Measurements from ENCODE around the gene NBEA. TPM values are rescaled to one million over a fixed set of nuclear protein-coding genes. Genes with fewer than 3 reads are reported as not detected.
"Not testable (repeated sequence)": the region's sequence is repeated elsewhere in the genome, so short reads cannot be mapped to it uniquely, and the experiment has no call there.

Gene NBEA
- total RNA-seq, 1 donor from 2014 or later = 12.0 TPM

- DNase-seq (ENCODE audit: extremely low spot score in 2 of 2) = no peak
- intact Hi-C loops (cut with DNase I) = no loop called here
- TF ChIP-seq CTCF (IDR thresholded peaks at IDR 0.05) = no peak
- TF ChIP-seq POLR2AphosphoS5 (IDR thresholded peaks at IDR 0.05; ENCODE audit: insufficient read depth in 1 of 2, low read depth in 1 of 2) = no peak
- no peak for TF ChIP-seq POLR2A (IDR thresholded peaks at IDR 0.05)
These were observed 115.8 kb downstream of the NBEA start for GRCh38 chr13:35057858-35058257.

DNA sequence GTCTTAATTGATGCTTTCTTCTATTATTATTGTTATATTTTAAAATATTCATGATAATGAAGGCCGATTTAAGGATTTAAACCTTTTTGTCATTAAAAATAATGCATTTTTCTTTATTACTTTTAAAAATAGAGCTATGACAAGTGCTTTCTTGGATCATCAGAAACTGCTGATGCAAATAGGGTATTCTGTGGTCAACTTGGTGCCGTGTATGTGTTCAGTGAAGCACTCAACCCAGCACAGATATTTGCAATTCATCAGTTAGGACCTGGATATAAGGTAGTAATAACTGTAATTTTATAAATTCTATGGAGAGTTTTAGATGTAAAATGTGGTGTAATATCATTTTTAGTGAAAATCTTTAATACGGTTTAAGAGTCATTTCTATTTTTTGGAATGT, 116.5 kb downstream of the NBEA start:
- intact Hi-C loops (cut with DNase I); DNase-seq (ENCODE audit: extremely low spot score in 2 of 2); H3K36me3 ChIP-seq; H3K4me1 ChIP-seq; H3K27ac ChIP-seq; H3K4me3 ChIP-seq; H3K27me3 ChIP-seq; H3K9me3 ChIP-seq: not testable (repeated sequence)

More at GRCh38 chr13:35057858-35058257, 115.8 kb downstream of the NBEA start:
- Histone ChIP-seq H3K27me3 (no peaks in the 10 kb centered on the region), H3K27ac (no peak overlapping the region), H3K4me1 (no peaks in the 10 kb centered on the region), H3K4me3 (no peak overlapping the region), H3K36me3 (no peaks in the 10 kb centered on the region), H3K9me3 (no peaks in the 10 kb centered on the region)

GRCh38 chr13:35086667-35087066, 144.6 kb downstream of the NBEA start:
- Histone ChIP-seq H3K9me3 (no peaks in the 10 kb centered on the region), H3K27ac (no peak overlapping the region), H3K36me3 (no peaks in the 10 kb centered on the region), H3K4me1 (no peaks in the 10 kb centered on the region), H3K4me3 (no peak overlapping the region), H3K27me3 (no peaks in the 10 kb centered on the region)
- intact Hi-C loops (cut with DNase I) = no loop called here
- DNase-seq (ENCODE audit: extremely low spot score in 2 of 2) = no peak
- no peak for TF ChIP-seq POLR2AphosphoS5 (IDR thresholded peaks at IDR 0.05; ENCODE audit: insufficient read depth in 1 of 2, low read depth in 1 of 2)
- TF ChIP-seq CTCF (IDR thresholded peaks at IDR 0.05) = no peak
- no peak for TF ChIP-seq POLR2A (IDR thresholded peaks at IDR 0.05)

- Histone ChIP-seq H3K27me3 (no peaks in the 10 kb centered on the region), H3K4me3 (no peak overlapping the region), H3K36me3 (no peaks in the 10 kb centered on the region), H3K4me1 (no peaks in the 10 kb centered on the region), H3K9me3 (no peaks in the 10 kb centered on the region), H3K27ac (no peak overlapping the region)
- no peak for DNase-seq (ENCODE audit: extremely low spot score in 2 of 2)
- intact Hi-C loops (cut with DNase I) = no loop called here
- TF ChIP-seq CTCF (IDR thresholded peaks at IDR 0.05) (no peak), POLR2A (IDR thresholded peaks at IDR 0.05) (no peak), POLR2AphosphoS5 (IDR thresholded peaks at IDR 0.05; ENCODE audit: insufficient read depth in 1 of 2, low read depth in 1 of 2) (no peak)
These were observed 150.2 kb downstream of the NBEA start for GRCh38 chr13:35092251-35092650.

- Histone ChIP-seq H3K4me1 (no peaks in the 10 kb centered on the region), H3K4me3 (no peak overlapping the region), H3K27ac (no peak overlapping the region), H3K27me3 (no peaks in the 10 kb centered on the region), H3K9me3 (no peaks in the 10 kb centered on the region), H3K36me3 (no peaks in the 10 kb centered on the region)
- intact Hi-C loops (cut with DNase I) = no loop called here
- TF ChIP-seq POLR2AphosphoS5 (IDR thresholded peaks at IDR 0.05; ENCODE audit: insufficient read depth in 1 of 2, low read depth in 1 of 2) = no peak
- TF ChIP-seq POLR2A (IDR thresholded peaks at IDR 0.05) = no peak
- no peak for TF ChIP-seq CTCF (IDR thresholded peaks at IDR 0.05)
- no peak for DNase-seq (ENCODE audit: extremely low spot score in 2 of 2)
These were observed 150.7 kb downstream of the NBEA start for GRCh38 chr13:35092751-35093150.

- H3K36me3 ChIP-seq = no peaks in the 10 kb centered on the region
- no peaks in the 10 kb centered on the region for H3K4me1 ChIP-seq
- H3K4me3 ChIP-seq = no peak overlapping the region
- no peaks in the 10 kb centered on the region for H3K27me3 ChIP-seq
- intact Hi-C loops (cut with DNase I) = no loop called here
- H3K9me3 ChIP-seq = no peaks in the 10 kb centered on the region
- no peak for DNase-seq (ENCODE audit: extremely low spot score in 2 of 2)
- no peak for TF ChIP-seq POLR2AphosphoS5 (IDR thresholded peaks at IDR 0.05; ENCODE audit: insufficient read depth in 1 of 2, low read depth in 1 of 2)
- no peak for TF ChIP-seq CTCF (IDR thresholded peaks at IDR 0.05)
- TF ChIP-seq POLR2A (IDR thresholded peaks at IDR 0.05) = no peak
- H3K27ac ChIP-seq = no peak overlapping the region
These were observed 151.3 kb downstream of the NBEA start for GRCh38 chr13:35093356-35093755.

- H3K9me3 ChIP-seq; H3K36me3 ChIP-seq; H3K4me1 ChIP-seq; DNase-seq (ENCODE audit: extremely low spot score in 2 of 2); intact Hi-C loops (cut with DNase I); H3K27me3 ChIP-seq; H3K27ac ChIP-seq; H3K4me3 ChIP-seq: not testable (repeated sequence)
These were observed 164.7 kb downstream of the NBEA start for GRCh38 chr13:35106771-35107170.

All from vagina (tissue), 2 donors.